ENCODE results near the gene S100A5.

GRCh38 chr1:153586347-153586746 is 45.6 kb upstream of the S100A5 start:
- TF ChIP-seq BACH1 (IDR thresholded peaks at IDR 0.05; ENCODE audit: low read length): no peak
- no peak for TF ChIP-seq SP1 (IDR thresholded peaks at IDR 0.05; ENCODE audit: low read depth, low read length)
- TF ChIP-seq, protein P1, sequence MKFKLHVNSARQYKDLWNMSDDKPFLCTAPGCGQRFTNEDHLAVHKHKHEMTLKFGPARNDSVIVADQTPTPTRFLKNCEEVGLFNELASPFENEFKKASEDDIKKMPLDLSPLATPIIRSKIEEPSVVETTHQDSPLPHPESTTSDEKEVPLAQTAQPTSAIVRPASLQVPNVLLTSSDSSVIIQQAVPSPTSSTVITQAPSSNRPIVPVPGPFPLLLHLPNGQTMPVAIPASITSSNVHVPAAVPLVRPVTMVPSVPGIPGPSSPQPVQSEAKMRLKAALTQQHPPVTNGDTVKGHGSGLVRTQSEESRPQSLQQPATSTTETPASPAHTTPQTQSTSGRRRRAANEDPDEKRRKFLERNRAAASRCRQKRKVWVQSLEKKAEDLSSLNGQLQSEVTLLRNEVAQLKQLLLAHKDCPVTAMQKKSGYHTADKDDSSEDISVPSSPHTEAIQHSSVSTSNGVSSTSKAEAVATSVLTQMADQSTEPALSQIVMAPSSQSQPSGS (IDR thresholded peaks at IDR 0.05; ENCODE audit: low read length): no peak
- no peak for TF ChIP-seq CTCF (IDR thresholded peaks at IDR 0.05; ENCODE audit: control extremely low read depth in 1 of 3, insufficient read depth in 1 of 3, low read depth in 1 of 3, low read length in 3 of 3)
- no peak for TF ChIP-seq CHD7 (IDR thresholded peaks at IDR 0.05; ENCODE audit: insufficient replicate concordance, low read length)
- no peak for TF ChIP-seq CHD1 (IDR thresholded peaks at IDR 0.05; ENCODE audit: low read depth, low read length)
- TF ChIP-seq POLR2A (IDR thresholded peaks at IDR 0.05; ENCODE audit: control extremely low read depth in 1 of 2, low read depth in 2 of 2, low read length in 2 of 2): no peak

Data from H1 (cell line).